H1 (cell line): ENCODE data around the gene FGD6.

Experiments
- ATF2 ChIP-seq: IDR thresholded peaks from 2 replicates; pipeline ENCODE4 v1.6.1; 2012; ENCODE audit warnings: low read length, inconsistent platforms
- CEBPB ChIP-seq: IDR thresholded peaks from 2 replicates; pipeline ENCODE4 v1.6.1; 2012; ENCODE audit warnings: low read depth, low read length
- CTCF ChIP-seq, 3 experiments: IDR thresholded peaks; 1 replicate in 2 of 3; 2 replicates in 1 of 3; pipeline versions ENCODE4 v1.5.1 to v1.6.1; 2011; ENCODE audit warnings: low read length in 3 of 3, mild to moderate bottlenecking in 3 of 3, inconsistent platforms in 2 of 3, low read depth in 1 of 3, moderate library complexity in 1 of 3; ENCODE audit not compliant: insufficient read depth in 1 of 3; ENCODE audit errors: control extremely low read depth in 1 of 3
- EGR1 ChIP-seq: IDR thresholded peaks from 2 replicates; pipeline ENCODE4 v1.6.1; 2011; ENCODE audit warnings: low read depth, low read length, borderline replicate concordance
- EP300 ChIP-seq, 2 experiments: IDR thresholded peaks; 1 replicate in 1 of 2; 2 replicates in 1 of 2; pipeline ENCODE4 v1.6.1; 2011 to 2012; ENCODE audit warnings: low read depth in 2 of 2, low read length in 2 of 2, mild to moderate bottlenecking in 2 of 2, borderline replicate concordance in 1 of 2, inconsistent platforms in 1 of 2, moderate library complexity in 1 of 2
- EZH2 ChIP-seq: fragments of 200-600 bp; sonication (generic); IDR thresholded peaks from 2 replicates; pipeline ENCODE4 v1.7.1; 2012; ENCODE audit warnings: low read depth, mild to moderate bottlenecking, moderate library complexity, low read length, inconsistent platforms; ENCODE audit not compliant: severe bottlenecking
- GABPA ChIP-seq: IDR thresholded peaks from 2 replicates; pipeline ENCODE4 v1.6.1; 2011; ENCODE audit warnings: mild to moderate bottlenecking, low read length, moderate library complexity, borderline replicate concordance; ENCODE audit not compliant: insufficient read depth
- JUND ChIP-seq: IDR thresholded peaks from 2 replicates; pipeline ENCODE4 v1.6.1; 2011; ENCODE audit warnings: mild to moderate bottlenecking, improper control_type of control experiment, low read length
- MAFK ChIP-seq: IDR thresholded peaks from 2 replicates; pipeline ENCODE4 v1.6.1; 2012; ENCODE audit warnings: low read depth, mild to moderate bottlenecking, improper control_type of control experiment, low read length
- RAD21 ChIP-seq, 2 experiments: IDR thresholded peaks in 1 of 2; conservative IDR thresholded peaks in 1 of 2; 2 replicates each; pipeline ENCODE4 v1.6.1; 2011; ENCODE audit warnings: low read depth in 2 of 2, low read length in 2 of 2, improper control_type of control experiment in 1 of 2, inconsistent platforms in 1 of 2, mild to moderate bottlenecking in 1 of 2, moderate library complexity in 1 of 2
- SP1 ChIP-seq: IDR thresholded peaks from 2 replicates; pipeline ENCODE4 v1.6.1; 2011; ENCODE audit warnings: low read depth, low read length
- SRF ChIP-seq: IDR thresholded peaks from 2 replicates; pipeline ENCODE4 v1.6.1; 2011; ENCODE audit warnings: mild to moderate bottlenecking, low read depth, low read length, moderate library complexity
- TAF1 ChIP-seq: IDR thresholded peaks from 2 replicates; pipeline ENCODE4 v1.6.1; 2011; ENCODE audit warnings: mild to moderate bottlenecking, low read depth, low read length
- ZNF274 ChIP-seq: IDR thresholded peaks from 2 replicates; pipeline ENCODE4 v1.7.0; 2012; ENCODE audit warnings: low read length, borderline replicate concordance; ENCODE audit errors: extremely low read depth

DNA sequence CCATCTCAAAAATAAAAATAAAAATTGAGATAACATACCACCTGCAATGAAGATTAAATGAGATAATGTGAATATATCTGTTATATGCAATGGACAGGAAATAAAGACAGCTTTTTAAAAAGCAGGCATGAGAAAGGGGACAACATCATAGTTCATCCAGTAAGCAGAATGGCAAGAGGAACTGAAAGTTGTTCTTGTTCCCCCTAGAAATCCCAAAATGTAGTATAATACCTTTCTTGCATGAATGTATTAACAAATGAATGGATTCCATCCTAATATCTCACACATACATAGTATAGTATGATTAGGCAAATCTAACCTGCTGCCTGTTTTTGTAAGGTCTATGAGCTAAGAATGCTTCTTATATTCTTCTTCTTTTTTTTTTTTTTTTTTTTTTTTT, 31.4 kb downstream of the FGD6 start:
- TF ChIP-seq MAFK, result no peak
- TF ChIP-seq EP300 (IDR thresholded peaks at IDR 0.05; ENCODE audit: borderline replicate concordance in 1 of 2, low read depth in 2 of 2, low read length in 2 of 2), result no peak
- no peak for TF ChIP-seq SRF
- TF ChIP-seq EGR1, result no peak
- TF ChIP-seq SP1, result no peak
- TF ChIP-seq ZNF274, result no peak
- TF ChIP-seq CTCF (IDR thresholded peaks at IDR 0.05; ENCODE audit: control extremely low read depth in 1 of 3, insufficient read depth in 1 of 3, low read depth in 1 of 3, low read length in 3 of 3), result no peak
- no peak for TF ChIP-seq CEBPB
- no peak for TF ChIP-seq TAF1
- TF ChIP-seq GABPA, result no peak
- no peak for TF ChIP-seq EZH2
- TF ChIP-seq JUND, result no peak
- TF ChIP-seq RAD21 (IDR thresholded peaks at IDR 0.05 in 1 of 2, conservative IDR thresholded peaks at IDR 0.05 in 1 of 2; ENCODE audit: low read depth in 2 of 2, low read length in 2 of 2), result no peak
- no peak for TF ChIP-seq ATF2
